HepG2 (cell line): ENCODE measurements around the gene CRYBA2.

Experiments
- HDAC2 ChIP-seq: sonication (generic); formaldehyde crosslinking; IDR thresholded peaks from 2 replicates; pipeline ENCODE4 v1.4.0; 2020; ENCODE audit warnings: missing genetic modification reagents
- MAFK ChIP-seq, 2 experiments: IDR thresholded peaks in 1 of 2; conservative IDR thresholded peaks in 1 of 2; 2 replicates each; pipeline ENCODE4 v1.6.1; 2011; ENCODE audit warnings: improper control_type of control experiment in 2 of 2, low read length in 2 of 2
- NFIC ChIP-seq: IDR thresholded peaks from 2 replicates; pipeline ENCODE4 v1.6.1; 2012; ENCODE audit warnings: mild to moderate bottlenecking, low read length, inconsistent platforms
- SMAD1 ChIP-seq: sonication (generic); formaldehyde crosslinking; IDR thresholded peaks from 2 replicates; pipeline ENCODE4 v1.4.0; 2020; ENCODE audit warnings: missing genetic modification reagents, low read depth, mild to moderate bottlenecking, borderline replicate concordance
- TBL1XR1 ChIP-seq: fragments of 150-350 bp; IDR thresholded peaks from 2 replicates; pipeline ENCODE4 v1.6.1; 2014; ENCODE audit warnings: borderline replicate concordance, low read length; ENCODE audit not compliant: partially characterized antibody
- TCF12 ChIP-seq, 2 experiments: fragments of 450-650 bp in 1 of 2; sonication (generic) in 1 of 2; formaldehyde crosslinking in 1 of 2; IDR thresholded peaks; 2 replicates each; pipeline versions ENCODE4 v1.6.1 to v1.8.0; 2017 to 2022; ENCODE audit warnings: antibody characterized with exemption in 1 of 2, mild to moderate bottlenecking in 1 of 2, missing genetic modification reagents in 1 of 2, moderate library complexity in 1 of 2
- ZNF768 ChIP-seq: sonication (generic); formaldehyde crosslinking; IDR thresholded peaks from 2 replicates; pipeline ENCODE4 v1.4.0; 2020; ENCODE audit warnings: missing genetic modification reagents
- TF ChIP-seq, protein P1 (sequence below), 2 experiments: sonication (generic) in 1 of 2; formaldehyde crosslinking in 1 of 2; IDR thresholded peaks; 2 replicates each; pipeline versions ENCODE4 v1.5.1 to v1.6.1; 2011 to 2020; ENCODE audit warnings: borderline replicate concordance in 1 of 2, low read depth in 1 of 2, low read length in 1 of 2, mild to moderate bottlenecking in 1 of 2, missing genetic modification reagents in 1 of 2, moderate library complexity in 1 of 2
- TF ChIP-seq, protein P2 (sequence below): sonication (generic); formaldehyde crosslinking; IDR thresholded peaks from 2 replicates; pipeline ENCODE4 v1.4.0; 2020; ENCODE audit warnings: missing genetic modification reagents
- TF ChIP-seq, protein P3 (sequence below): sonication (generic); formaldehyde crosslinking; IDR thresholded peaks from 2 replicates; pipeline ENCODE4 v1.5.0; 2020; ENCODE audit warnings: mild to moderate bottlenecking, missing genetic modification reagents, moderate library complexity
- TF ChIP-seq, protein P4 (sequence below): IDR thresholded peaks from 2 replicates; pipeline ENCODE4 v1.6.1; 2016; ENCODE audit warnings: control low read depth

DNA sequence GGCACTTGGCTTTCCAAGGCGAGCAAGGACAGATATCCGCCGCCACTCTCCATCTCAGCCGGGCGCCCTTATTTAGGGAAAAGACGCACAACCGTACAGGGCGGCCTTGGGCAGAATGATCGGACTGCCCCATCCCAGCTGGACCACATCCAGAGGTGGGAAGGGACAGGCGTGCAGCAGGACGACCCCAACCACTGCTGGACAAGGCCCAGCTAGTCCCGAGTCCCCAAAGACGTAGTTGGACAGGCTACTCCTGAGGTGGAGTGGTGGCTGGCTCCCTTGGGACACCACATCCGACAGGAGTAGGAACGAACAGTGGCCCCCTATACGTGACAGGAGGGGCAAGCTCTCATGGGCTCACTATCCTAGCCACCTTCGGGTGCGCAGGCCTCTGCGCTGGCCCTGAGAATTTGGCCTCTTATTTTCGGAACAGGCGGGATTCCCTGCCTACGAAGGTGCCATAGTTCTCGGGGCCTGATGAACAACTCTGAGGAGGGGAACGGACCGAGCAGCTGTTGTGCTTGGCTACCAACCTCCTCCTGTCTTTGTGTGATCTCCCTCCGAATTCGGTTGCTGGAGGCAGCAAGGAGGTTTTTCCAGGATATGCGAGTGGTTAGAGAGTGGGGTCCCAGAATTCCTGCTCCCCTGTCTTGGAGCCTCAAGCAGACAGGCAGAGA is 10.5 kb downstream of the CRYBA2 start:
- TF ChIP-seq ZNF768 (CRISPR knock-in tag), result no peak
- TF ChIP-seq, protein P1, sequence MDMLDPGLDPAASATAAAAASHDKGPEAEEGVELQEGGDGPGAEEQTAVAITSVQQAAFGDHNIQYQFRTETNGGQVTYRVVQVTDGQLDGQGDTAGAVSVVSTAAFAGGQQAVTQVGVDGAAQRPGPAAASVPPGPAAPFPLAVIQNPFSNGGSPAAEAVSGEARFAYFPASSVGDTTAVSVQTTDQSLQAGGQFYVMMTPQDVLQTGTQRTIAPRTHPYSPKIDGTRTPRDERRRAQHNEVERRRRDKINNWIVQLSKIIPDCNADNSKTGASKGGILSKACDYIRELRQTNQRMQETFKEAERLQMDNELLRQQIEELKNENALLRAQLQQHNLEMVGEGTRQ (IDR thresholded peaks at IDR 0.05; ENCODE audit: low read depth, low read length), result no peak
- TF ChIP-seq, protein P1 (CRISPR knock-in tag; IDR thresholded peaks at IDR 0.05; ENCODE audit: borderline replicate concordance), result no peak
- no peak for TF ChIP-seq TCF12 (IDR thresholded peaks at IDR 0.05)
- no peak for TF ChIP-seq TCF12 (CRISPR knock-in tag; IDR thresholded peaks at IDR 0.05)
- TF ChIP-seq HDAC2, result no peak
- no peak for TF ChIP-seq MAFK (conservative IDR thresholded peaks at IDR 0.05 in 1 of 2, IDR thresholded peaks at IDR 0.05 in 1 of 2; ENCODE audit: low read length in 2 of 2)
- TF ChIP-seq, protein P2, sequence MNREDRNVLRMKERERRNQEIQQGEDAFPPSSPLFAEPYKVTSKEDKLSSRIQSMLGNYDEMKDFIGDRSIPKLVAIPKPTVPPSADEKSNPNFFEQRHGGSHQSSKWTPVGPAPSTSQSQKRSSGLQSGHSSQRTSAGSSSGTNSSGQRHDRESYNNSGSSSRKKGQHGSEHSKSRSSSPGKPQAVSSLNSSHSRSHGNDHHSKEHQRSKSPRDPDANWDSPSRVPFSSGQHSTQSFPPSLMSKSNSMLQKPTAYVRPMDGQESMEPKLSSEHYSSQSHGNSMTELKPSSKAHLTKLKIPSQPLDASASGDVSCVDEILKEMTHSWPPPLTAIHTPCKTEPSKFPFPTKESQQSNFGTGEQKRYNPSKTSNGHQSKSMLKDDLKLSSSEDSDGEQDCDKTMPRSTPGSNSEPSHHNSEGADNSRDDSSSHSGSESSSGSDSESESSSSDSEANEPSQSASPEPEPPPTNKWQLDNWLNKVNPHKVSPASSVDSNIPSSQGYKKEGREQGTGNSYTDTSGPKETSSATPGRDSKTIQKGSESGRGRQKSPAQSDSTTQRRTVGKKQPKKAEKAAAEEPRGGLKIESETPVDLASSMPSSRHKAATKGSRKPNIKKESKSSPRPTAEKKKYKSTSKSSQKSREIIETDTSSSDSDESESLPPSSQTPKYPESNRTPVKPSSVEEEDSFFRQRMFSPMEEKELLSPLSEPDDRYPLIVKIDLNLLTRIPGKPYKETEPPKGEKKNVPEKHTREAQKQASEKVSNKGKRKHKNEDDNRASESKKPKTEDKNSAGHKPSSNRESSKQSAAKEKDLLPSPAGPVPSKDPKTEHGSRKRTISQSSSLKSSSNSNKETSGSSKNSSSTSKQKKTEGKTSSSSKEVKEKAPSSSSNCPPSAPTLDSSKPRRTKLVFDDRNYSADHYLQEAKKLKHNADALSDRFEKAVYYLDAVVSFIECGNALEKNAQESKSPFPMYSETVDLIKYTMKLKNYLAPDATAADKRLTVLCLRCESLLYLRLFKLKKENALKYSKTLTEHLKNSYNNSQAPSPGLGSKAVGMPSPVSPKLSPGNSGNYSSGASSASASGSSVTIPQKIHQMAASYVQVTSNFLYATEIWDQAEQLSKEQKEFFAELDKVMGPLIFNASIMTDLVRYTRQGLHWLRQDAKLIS (CRISPR knock-in tag), result no peak
- TF ChIP-seq, protein P3, sequence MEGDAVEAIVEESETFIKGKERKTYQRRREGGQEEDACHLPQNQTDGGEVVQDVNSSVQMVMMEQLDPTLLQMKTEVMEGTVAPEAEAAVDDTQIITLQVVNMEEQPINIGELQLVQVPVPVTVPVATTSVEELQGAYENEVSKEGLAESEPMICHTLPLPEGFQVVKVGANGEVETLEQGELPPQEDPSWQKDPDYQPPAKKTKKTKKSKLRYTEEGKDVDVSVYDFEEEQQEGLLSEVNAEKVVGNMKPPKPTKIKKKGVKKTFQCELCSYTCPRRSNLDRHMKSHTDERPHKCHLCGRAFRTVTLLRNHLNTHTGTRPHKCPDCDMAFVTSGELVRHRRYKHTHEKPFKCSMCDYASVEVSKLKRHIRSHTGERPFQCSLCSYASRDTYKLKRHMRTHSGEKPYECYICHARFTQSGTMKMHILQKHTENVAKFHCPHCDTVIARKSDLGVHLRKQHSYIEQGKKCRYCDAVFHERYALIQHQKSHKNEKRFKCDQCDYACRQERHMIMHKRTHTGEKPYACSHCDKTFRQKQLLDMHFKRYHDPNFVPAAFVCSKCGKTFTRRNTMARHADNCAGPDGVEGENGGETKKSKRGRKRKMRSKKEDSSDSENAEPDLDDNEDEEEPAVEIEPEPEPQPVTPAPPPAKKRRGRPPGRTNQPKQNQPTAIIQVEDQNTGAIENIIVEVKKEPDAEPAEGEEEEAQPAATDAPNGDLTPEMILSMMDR (CRISPR knock-in tag), result no peak
- no peak for TF ChIP-seq TBL1XR1
- TF ChIP-seq, protein P4, sequence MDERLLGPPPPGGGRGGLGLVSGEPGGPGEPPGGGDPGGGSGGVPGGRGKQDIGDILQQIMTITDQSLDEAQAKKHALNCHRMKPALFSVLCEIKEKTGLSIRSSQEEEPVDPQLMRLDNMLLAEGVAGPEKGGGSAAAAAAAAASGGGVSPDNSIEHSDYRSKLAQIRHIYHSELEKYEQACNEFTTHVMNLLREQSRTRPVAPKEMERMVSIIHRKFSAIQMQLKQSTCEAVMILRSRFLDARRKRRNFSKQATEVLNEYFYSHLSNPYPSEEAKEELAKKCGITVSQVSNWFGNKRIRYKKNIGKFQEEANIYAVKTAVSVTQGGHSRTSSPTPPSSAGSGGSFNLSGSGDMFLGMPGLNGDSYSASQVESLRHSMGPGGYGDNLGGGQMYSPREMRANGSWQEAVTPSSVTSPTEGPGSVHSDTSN, result no peak
- no peak for TF ChIP-seq SMAD1 (CRISPR knock-in tag)
- TF ChIP-seq NFIC, result no peak
